ENCODE results near the gene FOXP1. TPM values are rescaled to one million over a fixed set of nuclear protein-coding genes. Genes with fewer than 3 reads are reported as not detected.

The FOXP1 gene
- total and polyA plus RNA-seq, 8 donors = 13.4 to 74.1 (median 44.1) TPM

GRCh38 chr3:71008350-71008935, 575.1 kb downstream of the FOXP1 start:
- no peak for FAIRE-seq
- Histone ChIP-seq H3K4me3 (no peak overlapping the region), H3K4me1 (peaks cover 34 to 55% (median 52%) of the 10 kb centered on the region in 3 donors), H3K9me3 (no peaks in the 10 kb centered on the region), H3K27ac (peak overlapping the region in 2 of 4 donors; percentile 27 to 60), H3K36me3 (no peaks in the 10 kb centered on the region), H3K27me3 (no peaks in the 10 kb centered on the region)
- intact Hi-C loops (cut with DNase I) = loop anchor here in 2 of 3 donors (10.0 kb wide), 2 partner anchors 56 to 576 kb away; partner anchors contain the start of gene FOXP1 (in 1 of the 2)
- ATAC-seq = peak in 3 of 4 donors; percentile 9 to 29 (median 16)
- 39 to 49% methylated on average over 7 of the region's 7 CpGs for WGBS, 2 donors
- TF ChIP-seq CTCF (IDR thresholded peaks at IDR 0.05) = no peak
- DNase-seq = no peak

- peaks cover 30 to 55% (median 48%) of the 10 kb centered on the region in 3 donors for H3K4me1 ChIP-seq
- WGBS, 2 donors = 43 to 48% methylated on average over 9 of the region's 9 CpGs
- H3K9me3 ChIP-seq = no peaks in the 10 kb centered on the region
- H3K36me3 ChIP-seq = no peaks in the 10 kb centered on the region
- intact Hi-C loops (cut with DNase I) = loop anchor here in 2 of 3 donors (10.0 kb wide), 2 partner anchors 58 to 578 kb away; partner anchors contain the start of gene FOXP1 (in 1 of the 2)
- H3K27ac ChIP-seq = peak overlapping the region in 2 of 4 donors; percentile 27 to 60
- ATAC-seq = peak; percentile 71 to 87 (median 83)
- no peaks in the 10 kb centered on the region for H3K27me3 ChIP-seq
- peak; percentile 95 for FAIRE-seq
- no peak overlapping the region for H3K4me3 ChIP-seq
- TF ChIP-seq CTCF (IDR thresholded peaks at IDR 0.05) = peak in 1 of 4 donors; percentile 17
- DNase-seq = peak in 1 of 6 donors; percentile 29
These were observed 576.4 kb downstream of the FOXP1 start for GRCh38 chr3:71006810-71007785.

GRCh38 chr3:71005702-71006321, 577.7 kb downstream of the FOXP1 start:
- DNase-seq (no peak), ATAC-seq (peak in 2 of 4 donors; percentile 36 to 56), FAIRE-seq (no peak)
- intact Hi-C loops (cut with DNase I) = loop anchor here in 2 of 3 donors (10.0 kb wide), 2 partner anchors 59 to 579 kb away; partner anchors contain the start of gene FOXP1 (in 1 of the 2)
- WGBS, 2 donors = 47 to 51% methylated on average over 10 of the region's 10 CpGs
- no peaks in the 10 kb centered on the region for H3K36me3 ChIP-seq
- no peaks in the 10 kb centered on the region for H3K27me3 ChIP-seq
- peak overlapping the region in 2 of 4 donors; percentile 15 to 52 for H3K27ac ChIP-seq
- H3K9me3 ChIP-seq = no peaks in the 10 kb centered on the region
- no peak for TF ChIP-seq CTCF (IDR thresholded peaks at IDR 0.05)
- no peak overlapping the region for H3K4me3 ChIP-seq
- peaks cover 23 to 42% (median 35%) of the 10 kb centered on the region in 3 donors for H3K4me1 ChIP-seq

GRCh38 chr3:71003511-71003910, 580.0 kb downstream of the FOXP1 start:
- ATAC-seq = no peak
- 63 to 66% methylated on average over 6 of the region's 6 CpGs for WGBS, 2 donors

More at GRCh38 chr3:71003511-71003910, 580.0 kb downstream of the FOXP1 start:
- intact Hi-C loops (cut with DNase I) = loop anchor here in 2 of 3 donors (10.0 kb wide), 2 partner anchors 61 to 581 kb away; partner anchors contain the start of gene FOXP1 (in 1 of the 2)
- FAIRE-seq (no peak), DNase-seq (no peak)
- no peaks in the 10 kb centered on the region for H3K36me3 ChIP-seq
- no peak overlapping the region for H3K4me3 ChIP-seq
- no peak overlapping the region for H3K27ac ChIP-seq
- H3K9me3 ChIP-seq = no peaks in the 10 kb centered on the region
- no peaks in the 10 kb centered on the region for H3K27me3 ChIP-seq
- no peak for TF ChIP-seq CTCF (IDR thresholded peaks at IDR 0.05)
- H3K4me1 ChIP-seq = peaks cover 15 to 35% (median 23%) of the 10 kb centered on the region in 3 donors
